Activated CD4-positive, alpha-beta T cell treated with anti-CD3 and anti-CD28 coated beads, Interleukin-2, amount 50 U/mL, for 16 hours (primary cell): ENCODE results near the gene PRKCA.

ENCODE experiments used
- DNase-seq: peaks from one replicate; pipeline ENCODE4 v3.0.0-alpha.2; 2020

Gene PRKCA

DNA sequence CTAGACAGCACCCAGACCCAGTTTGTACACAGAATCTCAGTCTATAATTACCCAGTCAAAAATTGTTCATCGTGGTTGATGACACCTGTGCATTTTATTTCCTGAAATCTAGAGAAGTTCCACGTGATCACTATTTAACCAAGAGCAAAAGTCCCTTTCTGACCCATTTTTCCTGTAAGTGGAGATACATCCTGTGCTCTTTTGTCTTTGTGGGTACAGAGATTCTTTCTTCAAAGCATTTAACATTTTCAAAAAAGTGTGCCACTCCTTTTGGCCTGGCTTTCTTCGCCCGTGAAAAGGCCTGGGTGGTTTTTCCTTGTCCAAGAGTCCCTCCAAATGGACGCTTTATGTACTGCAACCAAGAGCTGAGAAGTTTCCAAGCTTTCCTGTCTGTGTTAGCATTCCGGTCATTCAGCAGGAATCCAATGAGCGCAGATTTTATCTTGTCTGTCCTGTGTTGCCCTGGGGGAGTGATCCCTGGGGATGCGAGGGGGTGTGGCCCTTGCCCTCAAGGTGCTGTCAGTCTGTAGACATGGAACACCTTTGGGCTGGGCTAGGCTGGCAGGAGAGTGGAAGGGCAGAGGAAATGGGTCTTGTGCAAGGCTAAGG lies 371.4 kb downstream of the PRKCA start:
- DNase-seq, result peak; percentile 65

DNA sequence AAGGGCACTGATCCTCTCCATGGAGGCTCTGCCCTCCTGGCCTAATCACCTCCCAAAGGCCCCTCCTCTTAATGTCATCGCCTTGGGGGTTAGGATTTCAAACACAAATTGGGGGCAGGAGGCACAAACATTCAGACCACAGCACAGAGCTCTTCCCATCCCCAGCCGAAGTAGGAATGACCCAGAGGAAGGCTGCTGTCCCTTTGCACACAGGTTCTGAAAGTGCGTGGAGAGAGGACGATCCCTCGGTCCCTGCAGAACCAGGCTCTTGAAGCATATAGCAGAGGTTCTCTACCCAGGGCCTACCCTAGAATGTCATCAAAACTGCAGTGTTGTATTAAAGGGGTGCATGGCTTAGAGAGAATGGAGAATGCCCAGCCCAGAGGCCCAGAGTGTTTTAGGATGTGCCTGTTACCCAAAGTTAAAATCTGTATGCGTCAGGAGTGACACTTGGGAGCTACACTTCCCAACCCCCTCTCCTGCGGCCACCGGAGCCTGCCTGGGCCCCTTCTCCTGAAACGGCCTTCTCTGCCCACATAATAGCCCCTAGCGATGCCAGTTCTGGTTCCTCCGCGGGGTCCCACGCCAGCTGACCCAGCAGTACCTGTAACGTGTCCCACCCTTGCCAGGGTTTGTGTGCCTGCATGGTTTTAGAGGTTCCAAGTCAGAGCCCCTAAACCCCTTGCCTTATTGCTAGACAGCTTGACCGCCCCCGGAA lies 373.0 kb downstream of the PRKCA start:
- no peak for DNase-seq

DNA sequence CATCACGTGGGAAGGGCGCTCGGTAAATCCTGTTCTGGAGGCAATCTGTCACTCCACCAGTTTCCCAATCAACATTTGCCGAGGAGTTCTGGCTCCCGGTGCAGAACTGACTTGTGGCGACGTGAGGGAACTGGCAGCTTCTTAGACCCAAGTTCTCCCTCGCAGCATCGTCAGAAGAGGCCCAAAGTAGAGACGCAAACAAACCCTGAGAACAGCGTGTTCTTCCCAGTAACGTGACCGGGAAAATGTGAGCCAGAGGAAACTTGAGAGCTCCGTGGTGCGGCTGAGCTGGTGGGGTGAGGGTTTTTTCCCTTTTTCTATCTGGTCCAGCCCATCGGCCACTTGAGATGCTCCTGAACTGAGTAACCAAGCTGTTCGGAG lies 373.6 kb downstream of the PRKCA start:
- no peak for DNase-seq

DNA sequence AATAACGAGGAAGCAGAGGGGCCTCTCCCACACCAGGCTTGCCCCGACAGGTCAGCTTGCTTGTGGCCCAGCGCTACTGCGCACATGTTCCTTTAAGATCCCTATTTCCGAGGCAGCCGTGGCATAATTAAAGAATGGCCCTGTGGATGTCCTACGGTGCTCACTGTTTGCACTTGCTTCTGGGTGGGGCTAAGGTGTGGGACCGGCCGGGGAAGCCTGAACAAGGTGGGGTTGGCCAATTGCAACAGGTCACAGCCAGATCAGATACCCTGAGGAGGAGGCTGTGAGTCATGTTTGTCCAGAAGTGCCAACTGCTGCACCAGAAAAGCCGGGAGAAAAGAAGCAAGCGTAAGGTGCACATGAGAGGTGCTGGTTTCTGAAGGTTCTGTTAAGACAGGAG lies 374.0 kb downstream of the PRKCA start:
- no peak for DNase-seq

DNA sequence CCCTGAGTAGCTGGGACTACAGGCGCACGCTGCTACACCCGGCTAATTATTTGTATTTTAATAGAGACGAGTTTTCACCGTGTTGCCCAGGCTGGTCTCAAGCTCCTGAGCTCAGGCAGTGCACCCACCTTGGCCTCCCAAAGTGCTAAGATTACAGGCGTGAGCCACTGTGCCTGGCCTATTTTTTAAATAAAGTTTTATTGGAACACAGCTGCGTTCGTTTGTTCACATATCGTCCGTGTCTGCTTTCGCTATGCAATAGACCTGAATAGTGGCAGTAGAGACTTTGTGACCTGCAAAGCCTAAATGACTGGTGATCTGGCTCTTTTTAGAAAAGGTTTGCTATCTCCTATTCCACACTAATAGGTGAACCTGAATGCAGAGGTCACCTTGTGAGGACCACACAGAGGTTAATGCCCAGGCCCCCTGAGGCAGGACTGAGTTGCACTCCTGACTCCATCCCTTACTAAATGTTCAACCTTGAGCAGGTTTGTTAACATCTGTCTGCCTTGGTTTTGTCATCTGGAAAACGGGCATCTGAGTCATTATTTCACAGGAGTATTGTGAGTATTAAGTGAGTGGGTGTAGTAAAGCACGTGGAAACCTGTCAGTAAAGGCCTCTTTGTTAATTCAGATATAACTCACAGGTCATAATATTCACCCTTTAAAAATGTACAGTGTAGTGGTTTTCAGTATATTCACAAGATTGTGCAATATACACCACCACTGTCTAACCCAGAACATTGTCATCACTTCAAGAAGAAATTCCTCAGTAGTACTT lies 375.0 kb downstream of the PRKCA start:
- peak; percentile 46 for DNase-seq

DNA sequence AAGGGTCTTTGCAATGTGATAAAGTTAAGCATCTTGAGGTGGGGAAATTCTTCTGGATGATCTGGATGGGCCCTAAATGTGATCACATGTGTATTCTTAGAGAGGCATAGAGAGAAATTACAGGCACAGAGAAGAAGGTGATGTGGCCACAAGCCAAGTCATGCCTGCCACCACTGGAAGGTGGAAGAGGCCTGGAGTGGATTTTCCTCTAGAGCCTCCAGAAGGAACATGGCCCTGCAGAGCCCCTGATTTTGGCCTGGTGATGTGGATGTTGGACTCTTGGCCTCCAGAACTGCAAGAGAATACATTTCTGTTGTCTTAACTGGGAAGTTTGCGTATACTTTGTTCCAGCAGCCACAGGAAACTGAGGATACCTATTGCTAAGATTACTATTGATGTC lies 375.6 kb downstream of the PRKCA start:
- no peak for DNase-seq

DNA sequence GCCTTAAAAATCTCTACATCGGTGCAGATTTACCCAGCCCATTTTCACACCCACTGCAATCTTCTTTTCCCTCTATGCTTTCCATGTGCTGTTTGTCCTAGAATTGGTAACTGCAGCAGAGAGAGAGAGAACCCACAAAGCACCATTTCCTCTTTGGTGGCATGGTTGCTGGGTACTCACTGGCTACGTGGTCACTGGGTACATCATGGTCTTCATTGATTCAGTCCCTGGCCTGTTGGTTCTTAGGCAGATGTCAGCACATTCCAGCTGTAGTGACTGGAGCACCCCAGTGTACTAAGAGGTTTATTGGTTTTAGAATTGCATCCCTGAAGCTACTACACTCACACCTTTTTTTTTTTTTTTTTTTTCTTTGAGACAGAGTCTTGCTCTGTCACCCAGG lies 376.4 kb downstream of the PRKCA start:
- DNase-seq, result no peak

DNA sequence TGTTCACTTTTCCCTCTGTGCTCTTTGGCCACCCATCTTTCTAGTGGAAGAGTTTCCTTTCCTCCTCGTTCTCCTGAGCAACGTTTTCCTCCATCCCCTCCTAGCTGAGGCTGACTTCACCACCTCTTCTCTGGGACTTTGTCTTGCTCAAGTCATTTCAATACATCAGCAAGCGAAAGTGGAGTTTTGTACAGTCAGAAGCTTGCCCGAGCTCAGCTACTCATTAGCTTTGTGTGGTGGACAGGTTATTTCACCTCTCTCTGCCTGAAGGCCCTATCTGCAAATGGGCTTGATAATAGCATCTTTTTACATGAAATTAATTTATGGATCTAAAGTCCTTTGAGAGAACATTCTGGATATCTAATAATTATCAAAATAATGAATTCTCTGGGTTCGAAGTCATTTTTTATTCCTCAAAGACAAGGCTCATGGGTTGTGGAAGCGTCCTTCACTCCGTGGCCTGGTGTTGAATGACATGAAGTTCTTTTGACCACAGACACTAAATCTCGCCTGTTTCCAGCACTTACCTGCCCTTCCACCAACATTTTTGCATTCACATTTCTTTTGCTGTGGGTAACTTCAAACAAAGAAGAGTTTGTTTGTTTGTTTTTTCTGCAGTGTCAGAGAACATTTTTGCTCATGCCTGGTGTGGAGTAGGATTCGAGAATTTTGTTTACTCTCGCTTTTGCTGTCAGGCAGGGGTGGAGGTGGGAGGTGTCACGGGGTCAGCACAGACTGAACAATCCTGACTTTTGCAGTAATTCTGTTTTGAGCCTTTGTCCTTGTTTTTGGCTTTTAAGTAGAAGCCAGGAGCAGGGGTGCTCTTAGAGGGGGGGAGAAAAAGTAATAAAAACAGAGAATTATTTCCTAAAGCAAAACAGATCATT lies 377.5 kb downstream of the PRKCA start:
- DNase-seq, result no peak

DNA sequence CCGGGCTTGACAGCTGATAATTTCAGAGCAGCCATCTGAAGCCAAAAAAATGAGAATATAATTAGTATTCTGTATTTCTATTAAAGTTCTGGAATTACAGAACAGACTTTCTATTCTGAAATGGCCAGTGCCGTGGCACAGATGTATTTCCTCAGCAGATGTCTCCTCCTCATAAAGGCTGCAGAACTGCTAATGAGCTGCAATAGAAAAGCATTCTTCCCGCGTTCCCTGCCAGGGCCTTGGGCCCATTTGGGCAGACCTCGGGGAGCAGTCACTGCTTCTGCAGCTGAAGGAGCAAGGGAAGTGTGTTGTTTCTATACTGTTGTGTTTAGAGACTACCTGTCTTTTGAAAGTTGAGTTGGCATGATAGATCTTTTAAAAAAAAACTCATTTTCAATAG lies 379.9 kb downstream of the PRKCA start:
- DNase-seq, result no peak

DNA sequence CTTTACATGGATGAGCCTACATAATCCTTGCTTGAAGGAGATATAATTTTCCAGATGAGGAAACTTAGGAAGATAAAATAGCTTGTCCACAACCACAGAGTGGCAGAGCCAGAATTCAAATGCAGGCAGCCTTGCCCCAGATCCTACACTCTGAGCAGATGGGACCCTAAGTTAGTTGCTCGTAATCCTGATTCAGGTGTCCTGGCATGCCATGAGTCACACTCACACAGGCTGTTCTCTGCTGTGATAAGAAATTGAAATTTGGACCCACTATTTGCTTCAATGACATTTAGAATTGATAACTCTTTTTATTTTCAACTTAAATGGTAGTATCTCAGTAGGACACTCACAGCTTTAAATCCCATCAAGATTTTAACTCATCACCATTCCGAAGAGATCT lies 381.8 kb downstream of the PRKCA start:
- DNase-seq, result no peak

DNA sequence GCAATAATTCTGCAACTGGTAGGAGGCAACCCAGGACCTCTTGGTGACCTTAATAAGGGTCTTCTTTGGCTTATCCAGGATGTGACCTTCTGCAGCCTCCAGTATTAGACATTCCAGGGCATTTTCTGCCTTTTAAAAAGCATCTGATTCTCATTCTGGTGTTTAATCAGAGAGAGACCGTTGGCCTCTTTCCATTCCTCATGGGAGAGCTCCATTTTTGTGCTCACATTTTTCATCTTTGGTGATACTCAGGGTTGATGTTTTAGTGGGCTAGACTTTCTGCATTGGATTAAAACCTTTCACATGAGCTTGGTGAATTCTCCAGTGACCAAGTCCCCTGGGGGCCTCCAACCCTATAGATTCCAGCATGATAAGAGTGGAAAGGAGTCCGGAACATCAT lies 382.3 kb downstream of the PRKCA start:
- no peak for DNase-seq

DNA sequence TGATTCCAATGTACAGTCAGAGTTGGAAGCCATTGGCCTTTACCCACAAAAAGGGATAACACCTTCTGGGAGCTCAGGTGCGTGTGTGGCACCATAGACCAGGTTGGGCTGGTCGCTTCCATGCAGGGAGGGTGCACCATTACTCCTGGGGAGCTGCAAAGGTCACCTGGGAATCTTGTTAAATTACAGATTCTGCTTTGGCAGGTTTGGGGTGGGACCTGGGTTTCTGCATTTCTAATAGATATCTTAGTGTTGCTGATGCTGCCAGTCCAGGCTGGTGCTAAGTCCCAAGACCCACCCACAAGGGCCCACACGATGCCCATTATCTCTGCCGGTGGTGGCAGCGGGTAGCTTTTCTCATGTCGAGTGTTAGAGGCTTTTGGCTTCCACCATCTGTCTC lies 384.2 kb downstream of the PRKCA start:
- no peak for DNase-seq

DNA sequence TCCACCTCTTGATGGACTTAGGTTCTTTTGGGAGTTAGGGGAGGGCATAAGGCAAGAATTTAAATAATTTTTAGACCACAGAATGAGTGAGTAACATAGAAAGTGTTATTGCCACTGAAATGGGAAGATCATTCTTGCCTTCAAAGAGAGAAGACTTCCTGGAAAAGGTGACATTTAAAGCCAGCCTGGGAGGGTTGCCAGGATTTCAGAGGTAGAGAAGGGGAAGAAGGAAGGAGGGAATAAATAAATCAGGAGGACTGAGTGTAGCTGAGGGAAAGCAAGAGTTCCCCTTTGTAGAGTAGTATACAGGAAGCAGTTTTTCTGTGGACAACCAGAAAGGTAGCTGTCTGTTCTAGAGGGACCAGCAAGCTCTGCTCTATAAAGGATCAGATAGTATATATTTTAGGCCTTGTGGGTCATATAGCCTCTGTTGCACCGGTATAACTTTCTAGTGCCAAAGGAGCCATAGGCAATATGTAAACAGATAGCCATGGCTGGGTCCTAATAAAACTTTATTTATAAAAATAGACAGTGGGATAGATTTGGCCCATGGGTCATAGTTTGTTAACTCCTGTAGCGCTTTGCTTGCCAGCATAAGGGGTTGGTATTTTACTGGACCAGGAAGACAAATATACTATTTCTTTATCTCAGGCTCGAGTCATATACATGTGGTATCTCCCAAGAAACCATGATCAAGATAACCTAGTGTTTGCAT lies 385.3 kb downstream of the PRKCA start:
- DNase-seq, result no peak

DNA sequence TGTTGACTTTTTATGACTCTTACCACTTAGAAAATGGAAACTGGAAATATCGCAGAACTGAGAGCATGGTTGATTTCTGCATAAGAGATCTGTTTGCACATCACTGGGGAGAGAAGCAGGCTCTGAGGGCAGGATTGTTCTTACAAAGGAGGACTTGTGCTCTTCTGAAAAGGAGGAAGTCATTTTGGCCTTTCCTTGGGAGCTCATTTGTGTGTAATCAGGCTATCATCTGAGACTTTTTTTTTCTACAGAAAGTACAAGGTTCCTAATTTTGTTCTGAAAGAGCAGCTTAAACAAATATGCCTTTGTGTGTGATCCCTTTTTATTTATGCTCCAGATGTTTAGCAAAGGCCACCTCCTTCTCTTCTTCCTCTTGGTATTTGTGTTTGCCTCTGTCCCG lies 386.8 kb downstream of the PRKCA start:
- no peak for DNase-seq

DNA sequence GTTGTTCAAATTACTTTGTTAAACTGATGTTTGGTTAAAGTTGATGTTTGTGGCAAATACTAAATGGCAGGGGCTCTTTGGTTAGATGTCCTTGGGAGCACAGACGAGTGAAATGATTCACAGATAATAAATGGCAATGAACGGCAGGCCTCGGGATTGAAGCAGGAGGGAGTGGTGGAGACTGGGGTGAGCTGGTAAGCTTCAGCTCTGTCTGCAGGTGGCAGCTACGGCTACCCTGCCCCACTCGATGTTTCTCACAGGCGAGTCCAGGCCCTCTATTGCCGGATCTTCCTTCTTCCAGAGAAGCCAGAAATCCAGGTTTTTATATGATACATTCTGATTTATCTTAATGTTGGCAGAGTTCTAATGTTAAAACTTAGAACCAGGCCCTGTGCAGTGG lies 387.8 kb downstream of the PRKCA start:
- DNase-seq, result no peak

DNA sequence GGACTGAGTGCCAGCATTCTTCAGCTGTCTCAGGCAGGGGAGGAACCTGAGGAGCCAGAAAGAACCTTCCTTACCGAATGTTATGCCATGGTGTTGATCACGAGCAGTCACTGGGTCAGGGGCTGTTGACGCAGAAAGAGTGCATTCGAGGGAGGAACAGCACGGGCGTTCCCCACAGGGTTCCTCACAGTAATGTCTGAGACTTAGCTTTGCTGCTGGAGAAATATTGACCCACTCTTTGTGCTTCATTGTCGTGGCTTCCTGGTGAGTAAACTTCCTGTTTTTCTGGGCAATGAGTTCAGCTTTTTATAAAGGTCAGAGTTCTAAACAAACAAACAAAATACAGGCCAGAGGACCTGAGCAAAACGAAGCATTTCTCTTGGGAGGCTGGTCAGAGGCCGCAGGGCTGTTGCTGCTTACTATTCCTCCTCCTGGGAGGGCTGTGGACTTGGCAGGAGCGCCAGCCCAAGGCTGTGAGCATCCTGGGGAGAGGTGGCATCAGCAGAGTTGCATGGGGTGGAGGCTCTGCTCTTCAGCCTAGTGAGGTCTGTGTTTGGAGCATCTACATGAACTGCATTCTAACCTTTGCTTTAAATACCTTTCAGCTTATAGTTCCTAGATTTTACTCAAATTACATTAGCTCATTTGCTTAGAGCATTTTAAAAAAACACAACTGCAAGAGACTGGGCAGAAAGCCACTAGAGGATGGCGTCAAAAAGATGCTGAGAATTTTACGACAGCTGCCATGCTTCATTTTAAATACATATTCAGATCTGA lies 389.4 kb downstream of the PRKCA start:
- no peak for DNase-seq

DNA sequence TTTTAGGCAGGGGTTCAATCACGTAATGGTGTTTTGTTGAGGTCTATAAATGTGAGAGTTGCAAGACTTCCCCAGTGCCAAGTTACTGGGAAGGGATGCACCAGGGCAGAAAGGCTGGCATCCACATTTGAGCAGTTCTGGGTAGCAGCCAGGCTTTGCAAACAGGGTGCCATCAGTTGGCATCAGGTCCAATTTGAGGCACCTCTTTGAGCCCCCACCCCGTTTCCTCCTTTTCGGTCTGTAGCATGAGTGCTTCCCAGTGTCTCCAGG lies 389.9 kb downstream of the PRKCA start:
- no peak for DNase-seq

DNA sequence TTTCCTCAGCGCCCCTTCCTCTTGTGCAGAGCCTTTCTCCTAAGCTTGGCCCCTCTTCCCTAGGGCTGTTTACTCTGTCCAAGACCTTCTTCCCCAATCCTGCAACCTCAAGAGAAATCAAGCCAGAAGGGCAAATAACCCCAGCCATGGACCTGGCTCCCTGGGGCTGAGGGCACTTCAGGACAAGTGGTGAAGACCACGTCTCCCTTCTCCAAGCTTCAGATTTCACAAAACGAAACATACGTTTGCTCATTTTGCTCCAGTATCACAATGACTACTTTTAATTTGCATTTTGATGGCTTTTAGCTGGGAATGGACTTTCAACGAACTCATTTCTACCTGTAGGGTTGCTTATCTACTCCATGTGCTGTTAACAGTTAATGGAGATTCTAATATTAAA lies 392.7 kb downstream of the PRKCA start:
- DNase-seq, result no peak

DNA sequence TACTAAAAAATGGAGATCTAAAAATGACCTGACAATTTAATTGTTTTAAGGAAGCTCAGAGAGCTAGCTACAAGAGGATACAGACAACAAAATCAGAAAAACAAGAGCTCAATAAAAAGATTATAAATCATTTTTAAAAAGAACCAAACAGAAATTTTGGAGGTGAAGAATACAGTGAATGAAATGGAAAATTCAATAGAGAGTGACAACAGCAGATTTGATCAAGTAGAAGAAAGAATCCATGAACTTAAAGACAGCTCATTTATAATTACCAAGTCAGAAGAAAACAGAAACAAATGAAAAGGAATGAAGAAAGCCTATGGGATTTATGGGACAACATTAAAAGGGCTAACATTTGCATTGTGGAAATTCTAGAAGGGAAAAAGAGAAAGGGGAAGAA lies 395.9 kb downstream of the PRKCA start:
- no peak for DNase-seq

DNA sequence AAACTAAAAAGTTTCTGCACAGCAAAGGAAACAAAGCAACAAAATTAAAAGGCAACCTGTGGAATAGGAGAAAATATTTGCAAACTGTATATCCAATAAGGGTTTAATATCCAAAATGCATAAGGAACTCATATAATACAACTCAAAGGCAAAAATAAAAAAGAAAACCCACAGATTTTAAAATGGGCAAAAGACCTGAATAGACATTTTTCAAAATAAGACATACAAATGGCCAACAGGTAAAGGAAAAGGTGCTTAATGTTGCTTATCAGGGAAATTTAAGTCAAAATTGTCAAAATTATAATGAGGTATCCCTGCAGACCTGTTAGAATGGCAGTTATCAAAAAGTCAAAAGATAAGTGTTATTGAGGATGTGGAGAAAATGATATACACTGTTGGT lies 399.0 kb downstream of the PRKCA start:
- DNase-seq, result no peak

DNA sequence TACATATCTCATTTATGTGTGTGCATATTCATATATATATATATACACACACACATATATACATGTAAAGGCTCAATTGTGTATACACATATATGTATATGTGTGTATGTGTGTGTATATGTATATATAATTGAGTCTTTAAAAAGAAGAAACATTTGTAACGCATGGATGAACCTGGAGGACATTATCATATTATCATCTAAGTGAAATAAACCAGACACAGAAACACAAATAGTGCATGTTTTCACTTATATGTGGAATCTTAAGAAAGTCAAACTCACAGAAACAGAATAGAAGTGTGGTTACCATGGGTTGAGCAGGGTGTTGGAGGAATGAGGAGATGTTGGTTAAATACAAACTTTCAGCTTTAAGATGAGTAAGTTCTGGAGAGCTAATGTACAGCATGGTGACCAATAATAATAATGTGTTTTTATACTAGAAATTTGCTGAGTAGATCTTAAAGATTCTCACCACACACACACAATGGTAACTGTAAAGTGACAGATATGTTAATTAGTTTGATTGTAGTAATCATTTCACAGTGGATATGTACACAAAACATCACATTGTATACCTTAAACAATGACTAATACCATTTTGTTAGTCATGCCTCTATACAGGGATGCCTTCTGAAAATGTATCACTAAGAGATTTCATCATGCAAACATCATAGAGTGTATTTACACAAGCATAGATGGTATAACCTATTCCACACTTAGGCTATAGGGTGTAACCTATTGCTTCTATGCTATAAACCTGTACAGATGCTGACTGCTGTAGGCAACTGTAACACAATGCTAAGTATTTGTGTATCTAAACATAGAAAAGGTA lies 399.9 kb downstream of the PRKCA start:
- peak; percentile 42 for DNase-seq
